SK-N-SH (cell line): ENCODE results near the gene C19orf47. TPM values are rescaled to one million over a fixed set of nuclear protein-coding genes. Genes with fewer than 3 reads are reported as not detected.

Experiments
- CTCF ChIA-PET: fragments of 300-600, 350-600 bp; formaldehyde crosslinking; extraction: SDS; loops from one replicate; lab custom pipeline; 2021; lab: Yijun Ruan, JAX
- POLR2A ChIA-PET: fragments of 350-600 bp; sonication (Branson Sonifier 250); formaldehyde crosslinking; extraction: SDS; loops from one replicate; lab custom pipeline; 2020; ENCODE audit warnings: antibody characterized with exemption, inconsistent platforms; lab: Yijun Ruan, JAX
- DNase-seq: peaks from one replicate; pipeline ENCODE4 v3.0.0; 2012
- H2AFZ ChIP-seq: fragments of 200-600 bp; sonication (generic); 2 replicates; pipeline ENCODE4 v1.8.1; 2016; ENCODE audit warnings: antibody characterized with exemption, mild to moderate bottlenecking, low read depth
- H3F3A ChIP-seq: fragments of 200-600 bp; sonication (generic); replicated peaks from 2 replicates; pipeline ENCODE3; 2016; ENCODE audit warnings: antibody characterized with exemption, mild to moderate bottlenecking; ENCODE audit not compliant: insufficient read depth
- H3K27ac ChIP-seq, 2 experiments: fragments of 200-500 bp in 1 of 2; fragments of 200-600 bp in 1 of 2; sonication (Bioruptor generic) in 1 of 2; sonication (generic), shearing (Covaris generic) in 1 of 2; 2 replicates each; pipeline versions ENCODE4 v1.5.1 to v1.6.1; 2014 to 2016; ENCODE audit warnings: low read depth in 2 of 2, inconsistent platforms in 1 of 2, low read length in 1 of 2, mild to moderate bottlenecking in 1 of 2, mixed read lengths in 1 of 2
- H3K27me3 ChIP-seq: fragments of 200-600 bp; sonication (generic), shearing (Covaris generic); 2 replicates; pipeline ENCODE4 v1.6.1; 2016; ENCODE audit warnings: mixed run types; ENCODE audit not compliant: insufficient read depth
- H3K36me3 ChIP-seq, 2 experiments: fragments of 200-500 bp in 1 of 2; fragments of 200-600 bp in 1 of 2; sonication (Bioruptor generic) in 1 of 2; sonication (generic) in 1 of 2; replicated peaks in 1 of 2; 2 replicates each; pipeline versions ENCODE3 to v1.5.1; 2014 to 2016; ENCODE audit warnings: low read length in 1 of 2, mild to moderate bottlenecking in 1 of 2; ENCODE audit not compliant: insufficient read depth in 2 of 2, control insufficient read depth in 1 of 2
- H3K4me1 ChIP-seq, 2 experiments: fragments of 200-500 bp in 1 of 2; fragments of 200-600 bp in 1 of 2; sonication (Bioruptor generic) in 1 of 2; sonication (generic), shearing (Covaris generic) in 1 of 2; 2 replicates each; pipeline versions ENCODE4 v1.5.1 to v1.6.1; 2014 to 2016; ENCODE audit warnings: low read depth in 1 of 2, low read length in 1 of 2, mixed run types in 1 of 2; ENCODE audit not compliant: insufficient read depth in 2 of 2, control insufficient read depth in 1 of 2
- H3K4me2 ChIP-seq: fragments of 200-600 bp; sonication (generic), shearing (Covaris generic); 2 replicates; pipeline ENCODE4 v1.6.1; 2017; ENCODE audit warnings: mixed run types
- H3K4me3 ChIP-seq, 2 experiments: fragments of 200-500 bp in 1 of 2; fragments of 200-600 bp in 1 of 2; sonication (Bioruptor generic) in 1 of 2; sonication (generic), shearing (Covaris generic) in 1 of 2; 2 replicates each; pipeline versions ENCODE4 v1.5.1 to v1.8.1; 2014 to 2016; ENCODE audit warnings: low read depth in 2 of 2, inconsistent platforms in 1 of 2, low read length in 1 of 2, mild to moderate bottlenecking in 1 of 2, mixed read lengths in 1 of 2, moderate library complexity in 1 of 2
- H3K79me2 ChIP-seq: fragments of 200-600 bp; sonication (generic); 2 replicates; pipeline ENCODE4 v1.8.1; 2017; ENCODE audit warnings: mild to moderate bottlenecking; ENCODE audit not compliant: insufficient read depth
- H3K9ac ChIP-seq: fragments of 200-600 bp; sonication (generic); 2 replicates; pipeline ENCODE4 v1.6.1; 2017; ENCODE audit warnings: mixed run types
- H3K9me2 ChIP-seq: fragments of 200-600 bp; sonication (generic); 2 replicates; pipeline ENCODE4 v1.6.1; 2017; ENCODE audit warnings: mixed run types
- H3K9me3 ChIP-seq: fragments of 200-600 bp; sonication (generic); 2 replicates; pipeline ENCODE4 v1.6.1; 2017; ENCODE audit warnings: mixed run types, mild to moderate bottlenecking, moderate library complexity
- H4K20me1 ChIP-seq: fragments of 200-600 bp; sonication (generic); 2 replicates; pipeline ENCODE4 v1.6.1; 2017; ENCODE audit warnings: mild to moderate bottlenecking, mixed run types; ENCODE audit not compliant: insufficient read depth
- ELF1 ChIP-seq: IDR thresholded peaks from 2 replicates; pipeline ENCODE4 v1.4.0; 2012
- FOSL2 ChIP-seq: IDR thresholded peaks from 2 replicates; pipeline ENCODE4 v1.4.0; 2012; ENCODE audit warnings: low read depth, mild to moderate bottlenecking, moderate library complexity, borderline replicate concordance
- GABPA ChIP-seq: IDR thresholded peaks from 2 replicates; pipeline ENCODE4 v1.4.0; 2012; ENCODE audit warnings: low read depth, mild to moderate bottlenecking
- POLR2AphosphoS5 ChIP-seq: IDR thresholded peaks from 2 replicates; pipeline ENCODE4 v1.6.1; 2012; ENCODE audit warnings: low read depth, low read length
- RAD21 ChIP-seq: IDR thresholded peaks from 2 replicates; pipeline ENCODE4 v1.6.1; 2012; ENCODE audit warnings: mild to moderate bottlenecking, low read length
- RCOR1 ChIP-seq: fragments of 150-350 bp; IDR thresholded peaks from 2 replicates; pipeline ENCODE4 v1.6.1; 2017; ENCODE audit warnings: antibody characterized with exemption, low read length
- REST ChIP-seq: IDR thresholded peaks from 2 replicates; pipeline ENCODE4 v1.6.1; 2012; ENCODE audit warnings: mild to moderate bottlenecking, low read depth, low read length, moderate library complexity
- RFX5 ChIP-seq: IDR thresholded peaks from 2 replicates; pipeline ENCODE4 v1.6.1; 2012; ENCODE audit warnings: mild to moderate bottlenecking, improper control_type of control experiment, low read length
- SIN3A ChIP-seq: IDR thresholded peaks from 2 replicates; pipeline ENCODE4 v1.6.1; 2012; ENCODE audit warnings: low read depth, mild to moderate bottlenecking, low read length, moderate library complexity, borderline replicate concordance
- TCF12 ChIP-seq: IDR thresholded peaks from 2 replicates; pipeline ENCODE4 v1.4.0; 2012
- WGBS: methylation state at CpG from one replicate; pipeline ENCODE4 v1.1.6; 2017; ENCODE audit warnings: low lambda C conversion rate; 5-methylcytosine and 5-hydroxymethylcytosine counted together
- polyA plus RNA-seq, 3 experiments: library from polyadenylated mRNA; depleted of rRNA; stranded (reverse); fragments of >200 nt; gene quantifications; 2 replicates each; pipeline ENCODE4 v1.2.3, GENCODE V29; 2012
- TF ChIP-seq, protein P1 (sequence below): fragments of 150-350 bp; IDR thresholded peaks from 2 replicates; pipeline ENCODE4 v1.6.1; 2016; ENCODE audit warnings: mild to moderate bottlenecking, low read depth, low read length
- TF ChIP-seq, protein P2 (sequence below): fragments of 200-600 bp; sonication (generic); IDR thresholded peaks from 2 replicates; pipeline ENCODE4 v1.6.1; 2017; ENCODE audit warnings: antibody characterized with exemption, mild to moderate bottlenecking, moderate library complexity

The C19orf47 gene
- polyA plus RNA-seq, 1 of the 3 experiments (the other 2 are of a cell fraction), result 17.2 TPM

GRCh38 chr19:40387155-40387554, 39.0 kb upstream of the C19orf47 start (continued):
- TF ChIP-seq REST (no peak), TCF12 (no peak), POLR2AphosphoS5 (no peak)

- no peak overlapping the region for H3K27ac ChIP-seq
- H3K9me3 ChIP-seq, result no peaks in the 10 kb centered on the region
- no peak for DNase-seq
- H3K36me3 ChIP-seq, result peaks cover 0 to 7% of the 10 kb centered on the region in 2 experiments
- no peaks in the 10 kb centered on the region for H4K20me1 ChIP-seq
- H3F3A ChIP-seq, result no peaks in the 10 kb centered on the region
- no peaks in the 10 kb centered on the region for H3K9me2 ChIP-seq
- no peak overlapping the region for H2AFZ ChIP-seq
- no peaks in the 10 kb centered on the region for H3K79me2 ChIP-seq
- H3K9ac ChIP-seq, result no peak overlapping the region
- POLR2A ChIA-PET, result no interaction called here
- no peaks in the 10 kb centered on the region for H3K27me3 ChIP-seq
- H3K4me2 ChIP-seq, result no peak overlapping the region
- CTCF ChIA-PET, result interaction anchor here (1.3 kb wide), 1 partner anchor 17 kb away, joined by 3 read pairs; no protein-coding TSS in a partner anchor
- H3K4me3 ChIP-seq, result no peak overlapping the region
- no peaks in the 10 kb centered on the region for H3K4me1 ChIP-seq
- TF ChIP-seq RCOR1, result no peak
- TF ChIP-seq SIN3A, result no peak
- no peak for TF ChIP-seq ELF1
- no peak for TF ChIP-seq RAD21
- TF ChIP-seq RFX5, result no peak
- no peak for TF ChIP-seq FOSL2
- TF ChIP-seq GABPA, result no peak
- TF ChIP-seq, protein P1, sequence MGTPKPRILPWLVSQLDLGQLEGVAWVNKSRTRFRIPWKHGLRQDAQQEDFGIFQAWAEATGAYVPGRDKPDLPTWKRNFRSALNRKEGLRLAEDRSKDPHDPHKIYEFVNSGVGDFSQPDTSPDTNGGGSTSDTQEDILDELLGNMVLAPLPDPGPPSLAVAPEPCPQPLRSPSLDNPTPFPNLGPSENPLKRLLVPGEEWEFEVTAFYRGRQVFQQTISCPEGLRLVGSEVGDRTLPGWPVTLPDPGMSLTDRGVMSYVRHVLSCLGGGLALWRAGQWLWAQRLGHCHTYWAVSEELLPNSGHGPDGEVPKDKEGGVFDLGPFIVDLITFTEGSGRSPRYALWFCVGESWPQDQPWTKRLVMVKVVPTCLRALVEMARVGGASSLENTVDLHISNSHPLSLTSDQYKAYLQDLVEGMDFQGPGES, result no peak
- TF ChIP-seq, protein P2, sequence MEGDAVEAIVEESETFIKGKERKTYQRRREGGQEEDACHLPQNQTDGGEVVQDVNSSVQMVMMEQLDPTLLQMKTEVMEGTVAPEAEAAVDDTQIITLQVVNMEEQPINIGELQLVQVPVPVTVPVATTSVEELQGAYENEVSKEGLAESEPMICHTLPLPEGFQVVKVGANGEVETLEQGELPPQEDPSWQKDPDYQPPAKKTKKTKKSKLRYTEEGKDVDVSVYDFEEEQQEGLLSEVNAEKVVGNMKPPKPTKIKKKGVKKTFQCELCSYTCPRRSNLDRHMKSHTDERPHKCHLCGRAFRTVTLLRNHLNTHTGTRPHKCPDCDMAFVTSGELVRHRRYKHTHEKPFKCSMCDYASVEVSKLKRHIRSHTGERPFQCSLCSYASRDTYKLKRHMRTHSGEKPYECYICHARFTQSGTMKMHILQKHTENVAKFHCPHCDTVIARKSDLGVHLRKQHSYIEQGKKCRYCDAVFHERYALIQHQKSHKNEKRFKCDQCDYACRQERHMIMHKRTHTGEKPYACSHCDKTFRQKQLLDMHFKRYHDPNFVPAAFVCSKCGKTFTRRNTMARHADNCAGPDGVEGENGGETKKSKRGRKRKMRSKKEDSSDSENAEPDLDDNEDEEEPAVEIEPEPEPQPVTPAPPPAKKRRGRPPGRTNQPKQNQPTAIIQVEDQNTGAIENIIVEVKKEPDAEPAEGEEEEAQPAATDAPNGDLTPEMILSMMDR, result no peak
- WGBS, result 91% methylated on average over 28 of the region's 28 CpGs
Observed at GRCh38 chr19:40383668-40384248, 35.6 kb upstream of the C19orf47 start.
